ENCODE measurements around the gene SETBP1. TPM values are rescaled to one million over a fixed set of nuclear protein-coding genes. Genes with fewer than 3 reads are reported as not detected.

SETBP1 gene
- total and polyA plus RNA-seq, 2 of the 4 experiments (the other 2 are of a cell fraction) = 0.19 to 0.36 TPM

DNA sequence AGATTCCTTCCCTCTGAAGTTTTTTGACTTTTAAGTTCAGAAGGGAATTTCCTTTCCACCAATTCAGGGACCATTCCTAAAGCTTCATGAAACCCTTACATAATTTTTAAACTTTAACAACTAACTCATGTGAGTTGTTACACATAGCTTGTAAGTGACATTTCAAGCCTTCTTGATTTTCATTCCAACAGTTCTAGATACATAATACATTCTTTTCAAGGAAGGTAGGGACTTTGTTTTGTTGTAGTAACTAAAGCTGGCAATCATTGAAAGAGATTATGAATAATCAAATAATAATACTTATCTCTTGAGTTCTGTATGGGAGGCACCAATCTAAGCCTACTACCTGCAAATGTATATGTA is 45.4 kb downstream of the SETBP1 start:
- Histone ChIP-seq H3K27me3 (ENCODE audit: control insufficient read depth, insufficient read depth, low read length) (no peaks in the 10 kb centered on the region; the same call in 1 of the 2 replicates), H2BK20ac (ENCODE audit: low read depth, low read length) (no peak overlapping the region), H3K18ac (ENCODE audit: low read depth, low read length) (no peak overlapping the region), H3K14ac (replicated peaks; ENCODE audit: low read depth, low read length) (peak overlapping the region; percentile 37; the same call in 1 of the 2 replicates), H4K91ac (ENCODE audit: insufficient read depth, low read depth, low read length) (0 out of 2 replicates have a peak overlapping the region, but pooled peaks have one; percentile 39), H2AFZ (replicated peaks; ENCODE audit: low read length, poor library complexity) (no peak overlapping the region), H3K56ac (ENCODE audit: extremely low read depth, insufficient read depth, low read length) (no peak overlapping the region), H2AK9ac (replicated peaks; ENCODE audit: low read depth, low read length, poor library complexity) (no peak overlapping the region), H3K9me1 (ENCODE audit: insufficient read depth, low read length) (0 out of 2 replicates have a peak, but pooled peaks cover 5% of the 10 kb centered on the region), H4K5ac (ENCODE audit: low read depth, low read length) (no peak overlapping the region), H3K9ac (ENCODE audit: low read depth, low read length) (no peak overlapping the region), H3K4me1 (ENCODE audit: control insufficient read depth, insufficient read depth, low read length) (peaks cover 4% of the 10 kb centered on the region), H3K27ac (ENCODE audit: insufficient read depth, low read length) (no peak overlapping the region), H3K4me3 (ENCODE audit: insufficient read depth, low read depth, low read length) (no peak overlapping the region), H4K20me1 (ENCODE audit: insufficient read depth, low read length) (no peaks in the 10 kb centered on the region), H3K79me1 (ENCODE audit: low read depth in 1 of 2, low read length in 2 of 2) (no peaks in the 10 kb centered on the region), H2BK15ac (ENCODE audit: low read depth, low read length) (no peak overlapping the region), H3K23ac (ENCODE audit: low read depth, low read length) (0 out of 2 replicates have a peak overlapping the region, but pooled peaks have one; percentile 38), H3K4ac (ENCODE audit: low read depth, low read length) (peak overlapping the region; percentile 36; the same call in 1 of the 2 replicates), H3K36me3 (ENCODE audit: control insufficient read depth, insufficient read depth, low read length) (no peaks in the 10 kb centered on the region), H3K9me3 (ENCODE audit: control insufficient read depth, insufficient read depth, low read length) (no peaks in the 10 kb centered on the region), H2AK5ac (ENCODE audit: low read depth, low read length) (no peak overlapping the region), H3K4me2 (ENCODE audit: low read depth, low read length) (peak overlapping the region; percentile 71; the same call in 1 of the 2 replicates), H2BK5ac (ENCODE audit: low read depth, low read length, poor library complexity, severe bottlenecking) (no peak overlapping the region), H2BK120ac (ENCODE audit: low read depth, low read length) (peak overlapping the region; percentile 74; the same call in 1 of the 2 replicates), H4K8ac (ENCODE audit: low read depth in 2 of 2, low read length in 2 of 2) (no peak overlapping the region; a peak in 1 of 4 replicates)
- no TSS peak for BruUV-seq (replicated peaks)
- in situ Hi-C loops (cut with MboI; ENCODE audit: low sequenced_read_pairs) (no loop called here), dilution Hi-C loops (cut with HindIII; ENCODE audit: low sequenced_read_pairs, unreplicated experiment) (no loop called here), intact Hi-C loops (cut with micrococcal nuclease) (no loop called here)
- no peak for TF ChIP-seq RAD21 (IDR thresholded peaks at IDR 0.05; ENCODE audit: low read length)
- TF ChIP-seq FOS (IDR thresholded peaks at IDR 0.05; ENCODE audit: low read depth, low read length) = no peak
- TF ChIP-seq MXI1 (IDR thresholded peaks at IDR 0.05; ENCODE audit: borderline replicate concordance, low read depth, low read length) = no peak
- ChIA-PET CTCF (no interaction called here), POLR2A (ENCODE audit: unreplicated experiment) (no interaction called here)
- ATAC-seq (ENCODE audit: low read depth) (no peak), DNase-seq (no peak)

Measured in IMR-90 (cell line).